ENCODE measurements around the gene LEPR. TPM values are rescaled to one million over a fixed set of nuclear protein-coding genes. Genes with fewer than 3 reads are reported as not detected.

LEPR gene
- total RNA-seq, 1 donor from 2014 or later, result 128 TPM

Other genes starting within 250 kb of the LEPR start
- gene DNAJC6, start 111.1 kb upstream of the LEPR start, total RNA-seq, result 11.3 and 39.9 TPM in 2 replicates
- gene LEPROT, start within 50 bp of the LEPR start, total RNA-seq, result 111 and 217 TPM in 2 replicates

Data from renal cortical epithelial cell (primary cell).